Measurements from ENCODE around the gene GPC6.

Gene GPC6

GRCh38 chr13:93966267-93966936, 739.8 kb downstream of the GPC6 start:
- DNase-seq (ENCODE audit: low read depth in 2 of 2): no peak

- DNase-seq (ENCODE audit: low read depth in 2 of 2): no peak
Measured at GRCh38 chr13:93967286-93967685, 740.7 kb downstream of the GPC6 start.

GRCh38 chr13:93975242-93975641, 748.6 kb downstream of the GPC6 start:
- no peak for DNase-seq (ENCODE audit: low read depth in 2 of 2)

- no peak for DNase-seq (ENCODE audit: low read depth in 2 of 2)
Measured at GRCh38 chr13:93976528-93976927, 749.9 kb downstream of the GPC6 start.

- no peak for DNase-seq (ENCODE audit: low read depth in 2 of 2)
Measured at GRCh38 chr13:93977986-93978385, 751.4 kb downstream of the GPC6 start.

- DNase-seq (ENCODE audit: low read depth in 2 of 2): no peak
Measured at GRCh38 chr13:93981426-93981977, 754.9 kb downstream of the GPC6 start.

- no peak for DNase-seq (ENCODE audit: low read depth in 2 of 2)
Measured at GRCh38 chr13:93982179-93982918, 755.7 kb downstream of the GPC6 start.

- DNase-seq (ENCODE audit: low read depth in 2 of 2): no peak
Measured at GRCh38 chr13:93984052-93984451, 757.4 kb downstream of the GPC6 start.

GRCh38 chr13:93984876-93985275, 758.3 kb downstream of the GPC6 start:
- no peak for DNase-seq (ENCODE audit: low read depth in 2 of 2)

GRCh38 chr13:93987458-93987857, 760.9 kb downstream of the GPC6 start:
- no peak for DNase-seq (ENCODE audit: low read depth in 2 of 2)

- no peak for DNase-seq (ENCODE audit: low read depth in 2 of 2)
Measured at GRCh38 chr13:93991569-93991968, 765.0 kb downstream of the GPC6 start.

GRCh38 chr13:93996481-93996880, 769.9 kb downstream of the GPC6 start:
- DNase-seq (ENCODE audit: low read depth in 2 of 2): no peak

- no peak for DNase-seq (ENCODE audit: low read depth in 2 of 2)
Measured at GRCh38 chr13:94006296-94006695, 779.7 kb downstream of the GPC6 start.

GRCh38 chr13:94007072-94007471, 780.5 kb downstream of the GPC6 start:
- no peak for DNase-seq (ENCODE audit: low read depth in 2 of 2)

GRCh38 chr13:94009701-94010100, 783.1 kb downstream of the GPC6 start:
- DNase-seq (ENCODE audit: low read depth in 2 of 2): no peak

- DNase-seq (ENCODE audit: low read depth in 2 of 2): no peak
Measured at GRCh38 chr13:94014461-94014860, 787.9 kb downstream of the GPC6 start.

GRCh38 chr13:94020426-94020825, 793.8 kb downstream of the GPC6 start:
- no peak for DNase-seq (ENCODE audit: low read depth in 2 of 2)

- no peak for DNase-seq (ENCODE audit: low read depth in 2 of 2)
Measured at GRCh38 chr13:94020833-94021232, 794.2 kb downstream of the GPC6 start.

GRCh38 chr13:94028234-94028633, 801.6 kb downstream of the GPC6 start:
- DNase-seq (ENCODE audit: low read depth in 2 of 2): no peak

- DNase-seq (ENCODE audit: low read depth in 2 of 2): no peak
Measured at GRCh38 chr13:94028650-94029049, 802.0 kb downstream of the GPC6 start.

GRCh38 chr13:94030415-94031119, 804.0 kb downstream of the GPC6 start:
- no peak for DNase-seq (ENCODE audit: low read depth in 2 of 2)

GRCh38 chr13:94031609-94032008, 805.0 kb downstream of the GPC6 start:
- DNase-seq (ENCODE audit: low read depth in 2 of 2): no peak

GRCh38 chr13:94033098-94033497, 806.5 kb downstream of the GPC6 start:
- no peak for DNase-seq (ENCODE audit: low read depth in 2 of 2)

All from activated CD4-positive, alpha-beta T cell treated with anti-CD3 and anti-CD28 coated beads for 24 hours (primary cell).